Mammary epithelial cell (primary cell): ENCODE data around the gene FUCA2.

Source experiments
- CTCF ChIP-seq, 2 donors: IDR thresholded peaks in 1 of 2; conservative IDR thresholded peaks in 1 of 2; 2 replicates each; pipeline ENCODE4 v1.5.1; 2011 to 2012; ENCODE audit warnings: inconsistent platforms in 2 of 2, low read length in 2 of 2, mild to moderate bottlenecking in 2 of 2, control low read depth in 1 of 2, low read depth in 1 of 2; ENCODE audit not compliant: insufficient read depth in 1 of 2; ENCODE audit errors: extremely low read depth in 1 of 2
- EZH2 ChIP-seq: IDR thresholded peaks from 2 replicates; pipeline ENCODE4 v1.6.1; 2012; ENCODE audit warnings: low read length, inconsistent platforms, borderline replicate concordance

GRCh38 chr6:143451531-143451930 lies 60.0 kb downstream of the FUCA2 start:
- TF ChIP-seq CTCF (conservative IDR thresholded peaks at IDR 0.05 in 1 of 2, IDR thresholded peaks at IDR 0.05 in 1 of 2; ENCODE audit: extremely low read depth in 1 of 2, insufficient read depth in 1 of 2, low read depth in 1 of 2, low read length in 2 of 2), result no peak
- TF ChIP-seq EZH2, result no peak
